Aorta (tissue), 5 donors: ENCODE results near the gene GRAMD1C. TPM values are rescaled to one million over a fixed set of nuclear protein-coding genes. Genes with fewer than 3 reads are reported as not detected.

Experiments
- ATAC-seq: fragments of 200-7000 bp; cut with Tn5 transposase; one replicate; pipeline ENCODE4 v1.9.1; 2022; ENCODE audit warnings: moderate library complexity; ENCODE audit not compliant: low FRiP score
- DNase-seq, 2 donors: peaks; one replicate each; pipeline ENCODE4 v3.0.0-alpha.2; 2020
- H3K27ac ChIP-seq, 2 donors: one replicate each; pipeline ENCODE4 v1.5.1; 2013; ENCODE audit warnings: low read length in 2 of 2, mild to moderate bottlenecking in 2 of 2, moderate library complexity in 2 of 2, control low read depth in 1 of 2, inconsistent platforms in 1 of 2, low read depth in 1 of 2
- H3K27me3 ChIP-seq, 2 donors: one replicate each; pipeline ENCODE4 v1.6.1; 2013; ENCODE audit warnings: control low read depth in 1 of 2, low read length in 1 of 2, mild to moderate bottlenecking in 1 of 2, moderate library complexity in 1 of 2; ENCODE audit not compliant: insufficient read depth in 2 of 2, control insufficient read depth in 1 of 2
- H3K36me3 ChIP-seq, 2 donors: one replicate each; pipeline ENCODE4 v1.6.1; 2013; ENCODE audit warnings: control low read depth in 1 of 2, low read length in 1 of 2, mild to moderate bottlenecking in 1 of 2; ENCODE audit not compliant: insufficient read depth in 2 of 2, control insufficient read depth in 1 of 2
- H3K4me1 ChIP-seq, 2 donors: one replicate each; pipeline ENCODE4 v1.6.1; 2013; ENCODE audit warnings: low read length in 2 of 2, control low read depth in 1 of 2, mild to moderate bottlenecking in 1 of 2, moderate library complexity in 1 of 2; ENCODE audit not compliant: insufficient read depth in 2 of 2, control insufficient read depth in 1 of 2
- H3K4me3 ChIP-seq, 2 donors: one replicate each; pipeline ENCODE4 v1.5.1; 2013; ENCODE audit warnings: low read length in 2 of 2, control low read depth in 1 of 2, mild to moderate bottlenecking in 1 of 2
- H3K9me3 ChIP-seq: one replicate; pipeline ENCODE4 v1.6.1; 2013; ENCODE audit warnings: mild to moderate bottlenecking, low read length; ENCODE audit not compliant: control insufficient read depth
- WGBS, 2 donors: extraction: QIAGEN DNeasy Blood & Tissue Kit; methylation state at CpG; one replicate each; pipeline ENCODE4 v1.1.7; 2013; 5-methylcytosine and 5-hydroxymethylcytosine counted together
- intact Hi-C, 2 donors: fragments of 100-400 bp; cut with DNase I; formaldehyde crosslinking; loops; one replicate each; pipeline versions ENCODE4 v1.14.2 to v1.15.0; 2022
- polyA plus RNA-seq, 2 donors: library from polyadenylated mRNA; stranded (reverse); fragments of 200-250 nt; gene quantifications; one replicate each; pipeline ENCODE4 v1.2.3, GENCODE V29; 2013
- total RNA-seq, 2 donors: library from RNA; stranded (reverse); fragmentation: NEBNext Ultra II Directional; extraction: Animal tissue kit (Norgen Biotek cat#: 25700); gene quantifications; one replicate each; pipeline ENCODE4 v1.2.1, GENCODE V29; 2021
- donor health status: healthy with polysubstance abuse.
- donor health status: Bipolar disorder and iron deficiency.
- donor health status: DM: no; HTN: no; CAD: no.
- donor health status: DM: no; HTN: no; CAD: no.
- donor health status: DM: yes; HTN: yes; CAD: no.

GRAMD1C gene
- total and polyA plus RNA-seq, 4 donors, result 0.97 to 4.0 (median 2.6) TPM

DNA sequence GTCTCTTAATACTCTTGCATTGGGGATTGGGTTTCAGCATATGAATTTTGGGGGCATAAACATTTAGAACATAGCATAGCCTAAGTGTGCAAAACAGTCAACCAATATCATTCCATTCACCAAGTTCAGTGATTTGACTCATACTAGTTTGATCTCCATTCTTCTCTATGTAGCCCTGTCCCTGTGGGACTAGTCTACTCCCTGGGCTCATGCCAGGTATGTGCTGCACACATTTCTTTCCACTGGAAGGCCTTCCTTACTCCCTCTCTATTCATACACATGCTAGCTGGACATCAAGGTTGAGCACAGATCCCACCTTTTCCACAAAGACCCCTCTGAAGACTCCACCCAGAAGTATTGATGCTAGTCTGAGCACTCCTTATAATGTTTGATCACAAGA is 114.3 kb downstream of the GRAMD1C start:
- intact Hi-C loops, result no loop called here

DNA sequence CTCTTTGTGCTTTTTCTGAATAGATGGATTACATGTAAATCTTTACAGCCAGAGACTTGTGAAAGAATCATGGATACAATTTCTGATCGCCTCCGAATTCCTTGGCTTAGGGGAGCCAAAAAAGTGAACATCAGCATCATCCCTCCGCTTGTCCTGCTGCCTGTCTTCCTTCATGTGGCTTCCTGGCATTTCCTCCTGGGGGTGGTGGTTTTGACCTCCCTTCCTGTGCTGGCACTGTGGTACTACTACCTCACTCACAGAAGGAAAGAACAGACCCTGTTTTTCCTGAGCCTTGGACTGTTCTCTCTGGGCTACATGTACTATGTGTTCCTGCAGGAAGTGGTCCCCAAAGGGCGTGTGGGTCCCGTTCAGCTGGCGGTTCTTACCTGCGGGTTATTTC is 115.1 kb downstream of the GRAMD1C start:
- intact Hi-C loops, result no loop called here
- Histone ChIP-seq H3K4me3 (no peak overlapping the region), H3K36me3 (peaks cover 0 to 5% of the 10 kb centered on the region in 2 donors), H3K4me1 (no peaks in the 10 kb centered on the region), H3K27me3 (no peaks in the 10 kb centered on the region), H3K9me3 (no peaks in the 10 kb centered on the region), H3K27ac (no peak overlapping the region)
- WGBS, 2 donors, result 85 to 94% methylated on average over 7 of the region's 7 CpGs
- ATAC-seq, result no peak
- no peak for DNase-seq

More for the DNA sequence above, 114.3 kb downstream of the GRAMD1C start:
- H3K9me3 ChIP-seq, result no peaks in the 10 kb centered on the region
- H3K4me1 ChIP-seq, result no peaks in the 10 kb centered on the region
- ATAC-seq (no peak), DNase-seq (no peak)
- H3K4me3 ChIP-seq, result no peak overlapping the region
- H3K27me3 ChIP-seq, result no peaks in the 10 kb centered on the region
- H3K36me3 ChIP-seq, result peaks cover 0 to 2% of the 10 kb centered on the region in 2 donors
- H3K27ac ChIP-seq, result no peak overlapping the region

DNA sequence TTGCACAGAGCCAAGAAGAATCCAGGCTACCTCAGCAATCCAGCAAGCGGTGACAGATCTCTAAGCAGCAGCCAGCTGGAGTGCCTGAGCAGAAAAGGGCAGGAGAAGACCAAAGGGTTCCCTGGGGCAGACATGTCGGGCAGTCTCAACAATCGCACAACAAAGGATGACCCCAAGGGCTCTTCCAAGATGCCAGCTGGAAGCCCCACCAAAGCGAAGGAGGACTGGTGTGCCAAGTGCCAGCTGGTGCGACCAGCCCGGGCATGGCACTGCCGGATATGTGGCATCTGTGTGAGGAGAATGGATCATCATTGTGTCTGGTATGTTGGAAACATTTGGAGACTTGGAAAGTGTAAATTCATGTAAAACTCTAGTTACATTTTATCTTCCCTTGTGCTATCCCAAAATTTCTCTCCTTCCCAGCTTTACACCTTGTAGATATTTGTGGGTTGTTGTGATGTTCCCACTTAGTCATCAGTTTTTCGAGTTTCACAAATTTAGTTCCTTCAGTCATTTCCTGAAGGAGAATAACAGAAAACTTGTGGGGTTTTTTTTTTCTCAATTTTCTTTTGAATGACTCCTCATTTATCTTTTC is 115.6 kb downstream of the GRAMD1C start:
- Histone ChIP-seq H3K4me3 (no peak overlapping the region), H3K27ac (no peak overlapping the region), H3K4me1 (no peaks in the 10 kb centered on the region), H3K27me3 (no peaks in the 10 kb centered on the region), H3K9me3 (no peaks in the 10 kb centered on the region), H3K36me3 (peaks cover 0 to 5% of the 10 kb centered on the region in 2 donors)
- ATAC-seq (no peak), DNase-seq (no peak)
- intact Hi-C loops, result no loop called here
- 91 to 93% methylated on average over 8 of the region's 8 CpGs for WGBS, 2 donors

DNA sequence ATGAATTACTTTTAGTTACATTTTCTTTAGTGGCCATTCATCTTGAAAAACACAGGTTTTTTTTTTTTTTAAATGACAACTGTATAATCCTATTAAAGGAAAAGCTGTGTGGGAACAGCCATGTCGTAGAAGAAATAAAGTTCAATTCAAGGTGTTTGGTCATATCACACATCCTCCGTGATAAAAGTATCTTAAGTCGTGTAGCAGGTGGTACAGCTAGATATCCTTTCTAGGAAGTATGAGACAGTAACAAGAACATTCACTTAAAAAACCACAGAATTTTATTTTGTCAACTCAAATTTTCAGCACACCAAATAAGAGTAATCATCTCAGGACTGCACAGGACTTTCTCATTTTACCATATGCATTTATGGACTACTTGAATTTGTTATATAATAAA is 125.3 kb downstream of the GRAMD1C start:
- H3K9me3 ChIP-seq, result no peaks in the 10 kb centered on the region
- H3K4me3 ChIP-seq, result no peak overlapping the region
- H3K27me3 ChIP-seq, result no peaks in the 10 kb centered on the region
- ATAC-seq, result no peak
- no peaks in the 10 kb centered on the region for H3K36me3 ChIP-seq
- intact Hi-C loops, result no loop called here
- WGBS, 2 donors, result 91 to 93% methylated on average over 3 of the region's 3 CpGs
- no peak overlapping the region for H3K27ac ChIP-seq
- DNase-seq, result no peak
- H3K4me1 ChIP-seq, result no peaks in the 10 kb centered on the region

DNA sequence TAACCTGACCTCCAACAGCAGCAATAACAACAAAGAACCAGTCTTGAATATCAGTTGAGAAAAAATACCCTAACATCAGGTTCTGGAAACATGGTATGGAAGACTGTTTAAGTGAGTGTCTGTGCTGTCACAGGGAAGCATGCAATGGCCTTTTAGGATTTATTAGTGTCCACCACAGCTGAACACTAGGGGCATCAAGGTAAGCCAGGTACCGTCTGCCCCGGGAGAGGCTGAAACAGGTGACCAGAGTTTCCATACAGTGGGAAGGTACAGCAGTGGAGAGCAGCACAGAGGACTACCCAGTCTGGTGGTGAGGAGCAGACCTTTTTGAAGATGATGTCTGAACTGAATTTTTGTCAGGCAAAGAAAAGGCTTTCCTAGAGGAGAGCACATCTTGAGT is 127.6 kb downstream of the GRAMD1C start:
- no peak for ATAC-seq
- Histone ChIP-seq H3K9me3 (no peaks in the 10 kb centered on the region), H3K4me1 (no peaks in the 10 kb centered on the region)

GRCh38 chr3:113968986-113969385 is 130.4 kb downstream of the GRAMD1C start:
- H3K9me3 ChIP-seq, result no peaks in the 10 kb centered on the region
- intact Hi-C loops, result no loop called here
- ATAC-seq (no peak), DNase-seq (no peak)
- 48 to 50% methylated on average over 2 of the region's 2 CpGs for WGBS, 2 donors
- no peaks in the 10 kb centered on the region for H3K27me3 ChIP-seq
- no peak overlapping the region for H3K27ac ChIP-seq
- H3K36me3 ChIP-seq, result no peaks in the 10 kb centered on the region
- H3K4me1 ChIP-seq, result no peaks in the 10 kb centered on the region
- H3K4me3 ChIP-seq, result no peak overlapping the region

More for the DNA sequence above, 127.6 kb downstream of the GRAMD1C start:
- Histone ChIP-seq H3K36me3 (no peaks in the 10 kb centered on the region), H3K4me3 (no peak overlapping the region), H3K27me3 (no peaks in the 10 kb centered on the region), H3K27ac (no peak overlapping the region)
- intact Hi-C loops, result no loop called here
- DNase-seq, result no peak
- WGBS, 2 donors, result 62 to 86% methylated on average over 2 of the region's 2 CpGs

GRCh38 chr3:113977822-113978221 is 139.2 kb downstream of the GRAMD1C start:
- no peak for ATAC-seq

DNA sequence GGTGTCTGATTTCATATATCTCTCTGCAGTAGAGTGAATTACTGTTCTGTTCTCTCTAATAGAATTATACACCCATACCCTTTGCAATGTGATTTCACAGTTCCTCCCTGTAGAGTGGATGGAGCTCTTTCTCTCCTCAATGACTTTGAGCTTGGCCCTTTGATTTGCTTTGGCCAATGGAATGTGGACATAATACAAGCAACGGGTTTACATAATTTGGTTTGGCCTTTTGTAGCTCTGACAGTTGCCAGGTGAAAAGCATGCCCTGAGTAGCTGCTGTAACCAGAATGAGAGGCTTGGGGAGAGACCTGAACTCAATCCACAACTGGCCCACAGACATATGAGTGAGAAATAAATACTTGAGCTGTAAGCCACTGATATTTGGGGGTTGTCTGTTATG is 141.3 kb downstream of the GRAMD1C start:
- WGBS, 2 donors, result 31 to 38% methylated on average over 1 of the region's 1 CpG

More at GRCh38 chr3:113977822-113978221, 139.2 kb downstream of the GRAMD1C start:
- Histone ChIP-seq H3K4me3 (no peak overlapping the region), H3K4me1 (no peaks in the 10 kb centered on the region), H3K27ac (no peak overlapping the region), H3K27me3 (no peaks in the 10 kb centered on the region), H3K36me3 (no peaks in the 10 kb centered on the region), H3K9me3 (peaks cover 1% of the 10 kb centered on the region)
- 84 to 88% methylated on average over 4 of the region's 4 CpGs for WGBS, 2 donors
- intact Hi-C loops, result no loop called here
- DNase-seq, result no peak

DNA sequence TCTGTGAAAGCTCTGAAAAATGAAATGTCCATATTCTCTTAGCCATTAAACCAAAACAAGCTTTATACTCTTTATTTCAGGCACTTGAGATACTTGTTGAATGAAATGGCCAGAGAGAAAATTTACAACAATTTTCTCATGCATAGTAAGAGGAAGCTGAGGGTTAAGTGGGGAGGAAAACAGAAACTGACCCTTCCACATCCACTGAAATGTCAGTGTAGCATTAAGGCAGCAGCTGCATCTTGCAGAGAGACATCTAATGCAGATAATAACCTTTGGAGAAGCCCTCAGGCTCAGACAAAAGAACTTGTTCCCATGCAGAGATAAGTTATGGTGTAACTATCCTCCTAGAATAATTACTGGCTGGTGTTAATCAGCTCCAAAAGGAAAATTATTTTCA is 143.2 kb downstream of the GRAMD1C start:
- H3K4me3 ChIP-seq, result no peak overlapping the region
- intact Hi-C loops, result no loop called here
- H3K36me3 ChIP-seq, result peaks cover 0 to 4% of the 10 kb centered on the region in 2 donors
- H3K9me3 ChIP-seq, result peaks cover 3% of the 10 kb centered on the region
- H3K4me1 ChIP-seq, result no peaks in the 10 kb centered on the region
- H3K27ac ChIP-seq, result no peak overlapping the region
- H3K27me3 ChIP-seq, result no peaks in the 10 kb centered on the region
- DNase-seq, result no peak
- no peak for ATAC-seq

More for the DNA sequence above, 141.3 kb downstream of the GRAMD1C start:
- Histone ChIP-seq H3K4me1 (no peaks in the 10 kb centered on the region), H3K36me3 (no peaks in the 10 kb centered on the region), H3K27ac (no peak overlapping the region), H3K4me3 (no peak overlapping the region), H3K27me3 (no peaks in the 10 kb centered on the region), H3K9me3 (no peaks in the 10 kb centered on the region)
- DNase-seq (no peak), ATAC-seq (no peak)
- intact Hi-C loops, result no loop called here
